ENCODE data around the gene CDV3.

The CDV3 gene

GRCh38 chr3:133606902-133607301 is 33.4 kb downstream of the CDV3 start:
- TF ChIP-seq CTCF (IDR thresholded peaks at IDR 0.05; ENCODE audit: borderline replicate concordance, insufficient read depth, low read depth, low read length): no peak
- H3K4me3 ChIP-seq (ENCODE audit: low read depth, low read length): no peak overlapping the region

- TF ChIP-seq CTCF (IDR thresholded peaks at IDR 0.05; ENCODE audit: borderline replicate concordance, insufficient read depth, low read depth, low read length): no peak
- H3K4me3 ChIP-seq (ENCODE audit: low read depth, low read length): no peak overlapping the region
Measured at GRCh38 chr3:133607816-133608215, 34.3 kb downstream of the CDV3 start.

- no peak overlapping the region for H3K4me3 ChIP-seq (ENCODE audit: low read depth, low read length)
- no peak for TF ChIP-seq CTCF (IDR thresholded peaks at IDR 0.05; ENCODE audit: borderline replicate concordance, insufficient read depth, low read depth, low read length)
Measured at GRCh38 chr3:133608388-133608787, 34.9 kb downstream of the CDV3 start.

GRCh38 chr3:133610031-133610430 is 36.5 kb downstream of the CDV3 start:
- no peak for TF ChIP-seq CTCF (IDR thresholded peaks at IDR 0.05; ENCODE audit: borderline replicate concordance, insufficient read depth, low read depth, low read length)
- no peak overlapping the region for H3K4me3 ChIP-seq (ENCODE audit: low read depth, low read length)

- H3K4me3 ChIP-seq (ENCODE audit: low read depth, low read length): no peak overlapping the region
- TF ChIP-seq CTCF (IDR thresholded peaks at IDR 0.05; ENCODE audit: borderline replicate concordance, insufficient read depth, low read depth, low read length): no peak
Measured at GRCh38 chr3:133611534-133611933, 38.0 kb downstream of the CDV3 start.

- no peak for TF ChIP-seq CTCF (IDR thresholded peaks at IDR 0.05; ENCODE audit: borderline replicate concordance, insufficient read depth, low read depth, low read length)
- H3K4me3 ChIP-seq (ENCODE audit: low read depth, low read length): no peak overlapping the region
Measured at GRCh38 chr3:133620066-133620784, 46.7 kb downstream of the CDV3 start.

GRCh38 chr3:133627789-133628188 is 54.3 kb downstream of the CDV3 start:
- no peak for TF ChIP-seq CTCF (IDR thresholded peaks at IDR 0.05; ENCODE audit: borderline replicate concordance, insufficient read depth, low read depth, low read length)
- no peak overlapping the region for H3K4me3 ChIP-seq (ENCODE audit: low read depth, low read length)

All from GM12875 (cell line).